GM04503 (cell line): ENCODE results near the gene RPS6KA3.

ENCODE experiments used
- DNase-seq: peaks from one replicate; pipeline ENCODE4 v3.0.0-alpha.2; 2012; ENCODE audit warnings: low read depth

RPS6KA3 gene

GRCh38 chrX:20266810-20267606 is at the start of gene RPS6KA3:
Gene RPS6KA3 (minus strand): TSS chrX:20266909. CDS start chrX:20266632, 277 bp downstream.
- DNase-seq: no peak

- DNase-seq: no peak
These were observed 48.4 kb upstream of the RPS6KA3 start for GRCh38 chrX:20315140-20315539.

- no peak for DNase-seq
These were observed 47.2 kb upstream of the RPS6KA3 start for GRCh38 chrX:20313899-20314298.

GRCh38 chrX:20312018-20312417 is 45.3 kb upstream of the RPS6KA3 start:
- DNase-seq: no peak

- no peak for DNase-seq
These were observed 44.8 kb upstream of the RPS6KA3 start for GRCh38 chrX:20311505-20311904.

- DNase-seq: no peak
These were observed 43.1 kb upstream of the RPS6KA3 start for GRCh38 chrX:20309806-20310205.

- DNase-seq: no peak
These were observed 40.0 kb upstream of the RPS6KA3 start for GRCh38 chrX:20306668-20307067.

GRCh38 chrX:20300822-20301221 is 34.1 kb upstream of the RPS6KA3 start:
- no peak for DNase-seq

GRCh38 chrX:20294957-20295356 is 28.2 kb upstream of the RPS6KA3 start:
- DNase-seq: no peak

- DNase-seq: no peak
These were observed 27.6 kb upstream of the RPS6KA3 start for GRCh38 chrX:20294284-20294683.

- no peak for DNase-seq
These were observed 18.8 kb upstream of the RPS6KA3 start for GRCh38 chrX:20285511-20285910.

GRCh38 chrX:20284992-20285391 is 18.3 kb upstream of the RPS6KA3 start:
- DNase-seq: no peak

- no peak for DNase-seq
These were observed 17.7 kb upstream of the RPS6KA3 start for GRCh38 chrX:20284444-20284843.

GRCh38 chrX:20280938-20281337 is 14.2 kb upstream of the RPS6KA3 start:
- no peak for DNase-seq

- DNase-seq: no peak
These were observed 7.4 kb upstream of the RPS6KA3 start for GRCh38 chrX:20274121-20274520.

GRCh38 chrX:20271730-20272129 is 5.0 kb upstream of the RPS6KA3 start:
- no peak for DNase-seq

- DNase-seq: no peak
These were observed 4.5 kb upstream of the RPS6KA3 start for GRCh38 chrX:20271186-20271585.

GRCh38 chrX:20270562-20270890 is 3.8 kb upstream of the RPS6KA3 start:
- no peak for DNase-seq

- DNase-seq: no peak
These were observed 3.3 kb upstream of the RPS6KA3 start for GRCh38 chrX:20269848-20270561.

- DNase-seq: no peak
These were observed 1.4 kb upstream of the RPS6KA3 start for GRCh38 chrX:20267931-20268701.

GRCh38 chrX:20267607-20267930 is 860 bp upstream of the RPS6KA3 start:
- DNase-seq: no peak

- DNase-seq: no peak
These were observed 705 bp downstream of the RPS6KA3 start for GRCh38 chrX:20265726-20266681.
